Measurements from ENCODE around the gene MED31. TPM values are rescaled to one million over a fixed set of nuclear protein-coding genes. Genes with fewer than 3 reads are reported as not detected.

Gene MED31
- total RNA-seq, 6 experiments from 2014 or later: 19.5 to 23.9 (median 20.0) TPM

- no peaks in the 10 kb centered on the region for H3K9me3 Mint-ChIP-seq
- no peak for TF ChIP-seq CTCF (IDR thresholded peaks at IDR 0.05)
- peaks cover 47% of the 10 kb centered on the region for H3K4me1 Mint-ChIP-seq (ENCODE audit: low read depth)
- H3K27me3 Mint-ChIP-seq (ENCODE audit: insufficient read depth): peaks cover 8% of the 10 kb centered on the region
- peak; percentile 87 for DNase-seq
- H3K27ac Mint-ChIP-seq: peak within 1 kb of the TSS; percentile 97
- peaks cover 20% of the 10 kb centered on the region for H3K36me3 Mint-ChIP-seq (ENCODE audit: low read depth)
- peak within 1 kb of the TSS; percentile 96 for H3K4me3 Mint-ChIP-seq
Observed at GRCh38 chr17:6640536-6641246, 10.7 kb downstream of the MED31 start, which contains the start of the genes KIAA0753 and TXNDC17. Gene KIAA0753 (minus strand): TSS chr17:6640711. CDS start chr17:6635103, 5,608 bp downstream. Gene TXNDC17 (plus strand): TSS chr17:6641060. CDS start chr17:6641083, 23 bp downstream.

GRCh38 chr17:6639586-6640535 is 11.5 kb downstream of the MED31 start:
- peak overlapping the region; percentile 96 for H3K4me3 Mint-ChIP-seq
- no peaks in the 10 kb centered on the region for H3K9me3 Mint-ChIP-seq
- peaks cover 8% of the 10 kb centered on the region for H3K27me3 Mint-ChIP-seq (ENCODE audit: insufficient read depth)
- TF ChIP-seq CTCF (IDR thresholded peaks at IDR 0.05): no peak
- H3K4me1 Mint-ChIP-seq (ENCODE audit: low read depth): peaks cover 42% of the 10 kb centered on the region
- DNase-seq: peak; percentile 41
- peaks cover 23% of the 10 kb centered on the region for H3K36me3 Mint-ChIP-seq (ENCODE audit: low read depth)
- peak overlapping the region; percentile 97 for H3K27ac Mint-ChIP-seq

DNA sequence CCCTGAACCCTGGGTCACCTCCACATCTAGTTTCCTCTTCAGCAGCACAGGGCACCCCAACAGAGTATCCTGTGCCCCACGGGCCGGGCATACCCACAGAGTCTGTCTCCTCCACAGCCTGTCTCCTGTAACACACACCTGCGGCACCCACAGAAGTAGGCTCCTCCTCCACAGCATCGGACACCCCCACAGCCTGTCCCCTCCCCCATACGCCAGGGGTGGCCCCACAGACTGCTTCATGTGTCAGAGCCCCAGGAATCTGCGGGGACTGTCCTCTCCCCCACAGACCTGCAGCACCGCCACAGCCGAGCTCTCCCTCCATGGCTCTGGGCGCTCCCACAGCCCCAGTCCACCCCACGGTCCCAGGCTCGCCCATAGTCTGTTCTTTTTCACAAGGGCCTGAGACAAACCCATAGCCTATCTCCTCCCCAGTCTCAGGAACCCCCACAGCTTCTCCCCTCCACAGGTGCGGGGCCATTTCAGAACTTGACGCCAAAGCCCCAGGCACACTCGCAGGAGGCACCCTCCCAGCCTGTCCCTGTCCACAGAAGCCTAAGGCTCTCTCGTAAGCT is 12.3 kb downstream of the MED31 start:
- DNase-seq: no peak
- Mint-ChIP-seq H3K4me3 (peak overlapping the region; percentile 96), H3K27me3 (ENCODE audit: insufficient read depth) (peaks cover 8% of the 10 kb centered on the region), H3K27ac (peak overlapping the region; percentile 97), H3K36me3 (ENCODE audit: low read depth) (peaks cover 23% of the 10 kb centered on the region), H3K4me1 (ENCODE audit: low read depth) (peaks cover 38% of the 10 kb centered on the region), H3K9me3 (no peaks in the 10 kb centered on the region)
- no peak for TF ChIP-seq CTCF (IDR thresholded peaks at IDR 0.05)

DNA sequence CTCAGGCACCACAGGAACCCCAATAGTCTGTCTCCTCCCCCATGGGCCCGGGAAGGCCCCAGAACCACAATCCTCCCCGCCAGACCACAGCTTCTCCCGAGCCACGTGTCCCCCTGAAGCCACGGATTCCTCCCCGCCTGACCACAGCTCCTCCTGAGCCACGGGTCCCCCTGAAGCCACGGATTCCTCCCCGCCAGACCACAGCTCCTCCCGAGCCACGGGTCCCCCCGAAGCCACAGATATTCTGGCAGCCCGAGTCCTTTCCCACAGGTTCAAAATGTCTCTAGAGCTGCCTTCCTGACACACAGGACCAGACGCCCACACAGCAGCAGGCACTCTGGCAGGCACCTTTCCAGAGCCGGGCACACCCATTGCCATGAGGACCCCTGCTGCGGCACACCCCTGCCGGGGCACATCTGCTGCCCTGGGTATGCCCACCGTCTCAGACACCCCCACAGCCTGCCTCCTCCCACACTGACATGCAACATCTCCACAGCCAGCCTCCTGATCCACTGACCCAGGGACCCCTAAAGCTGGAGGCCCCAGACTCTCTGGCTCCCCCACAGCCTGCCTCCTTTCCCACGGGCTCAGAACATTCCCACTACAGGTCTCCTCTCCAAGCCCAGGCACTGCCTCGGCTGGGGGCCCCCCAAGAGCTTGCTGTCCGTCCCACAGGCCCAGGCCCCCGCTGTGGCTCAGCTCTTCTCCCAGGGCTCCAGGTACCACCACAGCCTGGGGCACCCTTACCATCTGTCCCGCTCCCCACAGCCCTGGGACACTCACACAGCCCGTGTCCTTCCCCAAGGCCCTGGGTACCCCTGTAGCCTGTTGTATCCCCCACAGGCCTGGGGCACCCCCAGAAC is 13.1 kb downstream of the MED31 start:
- Mint-ChIP-seq H3K27me3 (ENCODE audit: insufficient read depth) (peaks cover 8% of the 10 kb centered on the region), H3K9me3 (no peaks in the 10 kb centered on the region), H3K4me3 (peak overlapping the region; percentile 96), H3K27ac (peak overlapping the region; percentile 97), H3K36me3 (ENCODE audit: low read depth) (peaks cover 28% of the 10 kb centered on the region), H3K4me1 (ENCODE audit: low read depth) (peaks cover 30% of the 10 kb centered on the region)
- DNase-seq: no peak
- no peak for TF ChIP-seq CTCF (IDR thresholded peaks at IDR 0.05)

- peaks cover 8% of the 10 kb centered on the region for H3K27me3 Mint-ChIP-seq (ENCODE audit: insufficient read depth)
- DNase-seq: no peak
- H3K9me3 Mint-ChIP-seq: no peaks in the 10 kb centered on the region
- H3K27ac Mint-ChIP-seq: no peak overlapping the region; the same call in 1 of the 2 replicates
- peaks cover 32% of the 10 kb centered on the region for H3K36me3 Mint-ChIP-seq (ENCODE audit: low read depth)
- H3K4me3 Mint-ChIP-seq: no peak overlapping the region
- peaks cover 22% of the 10 kb centered on the region for H3K4me1 Mint-ChIP-seq (ENCODE audit: low read depth)
- no peak for TF ChIP-seq CTCF (IDR thresholded peaks at IDR 0.05)
Observed at GRCh38 chr17:6637458-6637840, 14.0 kb downstream of the MED31 start.

All from HFFc6 (cell line).